B cell (primary cell): ENCODE results near the gene PPIP5K2. TPM values are rescaled to one million over a fixed set of nuclear protein-coding genes. Genes with fewer than 3 reads are reported as not detected.

Experiments
- polyA plus RNA-seq: library from polyadenylated mRNA; depleted of rRNA; stranded (reverse); fragments of >200 nt; gene quantifications from 2 replicates; pipeline ENCODE4 v1.2.3, GENCODE V29; 2012
- total RNA-seq, 2 donors: library from RNA; stranded (reverse); fragments of 120-200 nt in 1 of 2; gene quantifications; 1 replicate in 1 of 2; 2 replicates in 1 of 2; pipeline versions ENCODE4 v1.2.3 to v1.2.4, GENCODE V29; 2013 to 2022

Gene PPIP5K2
- total and polyA plus RNA-seq, 2 donors (not counting 1 experiment from before 2014, with no cell fraction given): 14.5 to 80.5 TPM

Other genes with a start within 250 kb of the PPIP5K2 start
- 12.6 and 16.9 TPM in 2 replicates for gene GIN1, start 163 bp upstream of the PPIP5K2 start, total RNA-seq
- 2.2 and 3.3 TPM in 2 replicates for gene GIN1, start 163 bp upstream of the PPIP5K2 start, polyA plus RNA-seq
- 3.0 and 3.3 TPM in 2 replicates for gene MACIR, start 138.5 kb downstream of the PPIP5K2 start, total RNA-seq
- gene MACIR, start 138.5 kb downstream of the PPIP5K2 start, polyA plus RNA-seq: 1.3 and 1.4 TPM in 2 replicates